RWPE1 (cell line): ENCODE data around the gene SNTB2.

Experiments
- CTCF ChIA-PET: fragments of 350-600 bp; sonication (Branson Sonifier 250); formaldehyde crosslinking; extraction: SDS; loops from one replicate; lab custom pipeline; 2021; lab: Yijun Ruan, JAX
- POLR2A ChIA-PET: fragments of 400-600 bp; formaldehyde crosslinking; extraction: SDS; loops from one replicate; lab custom pipeline; 2020; ENCODE audit warnings: antibody characterized with exemption; ENCODE audit not compliant: low non-redundant PET; lab: Yijun Ruan, JAX
- DNase-seq: peaks from one replicate; pipeline ENCODE4 v3.0.0; 2012; ENCODE audit warnings: low spot score
- H3K27ac ChIP-seq: fragments of 450-650 bp; 2 replicates; pipeline ENCODE4 v1.5.1; 2017
- TF ChIP-seq, protein P1 (sequence below): fragments of 450-650 bp; conservative IDR thresholded peaks from 2 replicates; pipeline ENCODE4 v1.5.1; 2017; ENCODE audit warnings: low read depth, mild to moderate bottlenecking

The SNTB2 gene

DNA sequence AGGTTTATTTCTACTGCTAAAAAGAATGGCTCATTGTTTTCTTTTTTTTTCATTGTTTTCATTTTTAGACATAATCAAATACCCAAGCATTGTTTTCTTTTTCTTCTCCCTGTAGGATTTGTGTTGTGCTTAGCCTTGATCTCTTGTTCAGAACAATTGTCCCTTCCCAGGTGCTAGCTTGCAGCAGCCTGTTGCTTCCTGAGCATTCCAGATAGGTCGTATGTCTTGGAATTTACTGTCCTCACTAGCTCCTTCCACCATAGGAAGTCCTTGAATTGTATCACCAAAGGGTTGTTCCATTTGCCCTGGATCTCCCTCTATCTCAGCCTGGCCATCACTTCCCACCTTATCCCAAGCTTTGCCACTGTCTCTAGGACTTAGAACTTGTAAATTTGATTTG lies 114.2 kb downstream of the SNTB2 start:
- POLR2A ChIA-PET = no interaction called here
- TF ChIP-seq, protein P1, sequence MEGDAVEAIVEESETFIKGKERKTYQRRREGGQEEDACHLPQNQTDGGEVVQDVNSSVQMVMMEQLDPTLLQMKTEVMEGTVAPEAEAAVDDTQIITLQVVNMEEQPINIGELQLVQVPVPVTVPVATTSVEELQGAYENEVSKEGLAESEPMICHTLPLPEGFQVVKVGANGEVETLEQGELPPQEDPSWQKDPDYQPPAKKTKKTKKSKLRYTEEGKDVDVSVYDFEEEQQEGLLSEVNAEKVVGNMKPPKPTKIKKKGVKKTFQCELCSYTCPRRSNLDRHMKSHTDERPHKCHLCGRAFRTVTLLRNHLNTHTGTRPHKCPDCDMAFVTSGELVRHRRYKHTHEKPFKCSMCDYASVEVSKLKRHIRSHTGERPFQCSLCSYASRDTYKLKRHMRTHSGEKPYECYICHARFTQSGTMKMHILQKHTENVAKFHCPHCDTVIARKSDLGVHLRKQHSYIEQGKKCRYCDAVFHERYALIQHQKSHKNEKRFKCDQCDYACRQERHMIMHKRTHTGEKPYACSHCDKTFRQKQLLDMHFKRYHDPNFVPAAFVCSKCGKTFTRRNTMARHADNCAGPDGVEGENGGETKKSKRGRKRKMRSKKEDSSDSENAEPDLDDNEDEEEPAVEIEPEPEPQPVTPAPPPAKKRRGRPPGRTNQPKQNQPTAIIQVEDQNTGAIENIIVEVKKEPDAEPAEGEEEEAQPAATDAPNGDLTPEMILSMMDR = no peak
- no peak overlapping the region for H3K27ac ChIP-seq
- no peak for DNase-seq
- CTCF ChIA-PET = interaction anchor here (0.5 to 0.6 kb wide), 2 partner anchors 58 to 1138 kb away, joined by 3 read pairs; no protein-coding TSS in a partner anchor

DNA sequence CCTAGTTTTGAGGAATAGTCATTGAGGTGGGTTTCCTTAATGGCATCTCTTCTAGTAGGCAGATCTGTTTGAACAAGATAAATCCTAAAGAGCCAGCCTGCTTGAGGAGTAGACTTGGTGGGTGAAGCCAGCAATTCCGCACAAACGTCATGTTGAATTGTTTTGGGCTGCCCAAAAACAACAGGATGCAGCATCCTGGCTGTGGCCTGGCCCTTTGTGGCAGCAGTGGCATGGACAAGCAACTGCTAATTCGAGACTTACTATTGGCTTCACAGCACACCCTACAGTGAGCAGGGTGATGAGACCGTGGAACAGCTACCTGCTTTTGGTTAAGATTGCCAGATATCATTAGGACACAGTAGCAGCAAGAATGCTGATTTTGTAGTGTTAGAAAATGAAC lies 114.9 kb downstream of the SNTB2 start:
- no peak for DNase-seq
- ChIA-PET CTCF (no interaction called here), POLR2A (no interaction called here)
- TF ChIP-seq, protein P1 = no peak
- no peak overlapping the region for H3K27ac ChIP-seq

DNA sequence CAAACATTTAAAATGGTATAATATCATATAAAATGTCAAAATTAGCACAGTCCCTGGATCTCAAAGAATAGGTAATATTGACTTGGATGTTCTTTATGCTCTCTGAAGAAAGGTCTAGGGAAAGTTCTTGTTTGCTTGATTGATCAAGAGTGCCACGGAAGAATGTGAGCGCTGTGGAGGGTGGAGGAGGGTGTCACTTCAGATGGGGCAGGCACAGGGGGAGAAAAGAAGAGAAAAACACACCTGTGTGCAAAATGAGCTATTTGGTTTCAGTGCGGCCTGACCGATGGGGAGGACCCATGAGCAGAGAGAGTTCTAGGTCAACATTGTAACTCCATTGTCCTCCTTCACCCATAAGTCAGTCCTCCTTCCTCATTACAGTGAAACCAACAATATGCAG lies 115.3 kb downstream of the SNTB2 start:
- no peak overlapping the region for H3K27ac ChIP-seq
- CTCF ChIA-PET = no interaction called here
- POLR2A ChIA-PET = no interaction called here
- DNase-seq = no peak
- TF ChIP-seq, protein P1 = no peak

DNA sequence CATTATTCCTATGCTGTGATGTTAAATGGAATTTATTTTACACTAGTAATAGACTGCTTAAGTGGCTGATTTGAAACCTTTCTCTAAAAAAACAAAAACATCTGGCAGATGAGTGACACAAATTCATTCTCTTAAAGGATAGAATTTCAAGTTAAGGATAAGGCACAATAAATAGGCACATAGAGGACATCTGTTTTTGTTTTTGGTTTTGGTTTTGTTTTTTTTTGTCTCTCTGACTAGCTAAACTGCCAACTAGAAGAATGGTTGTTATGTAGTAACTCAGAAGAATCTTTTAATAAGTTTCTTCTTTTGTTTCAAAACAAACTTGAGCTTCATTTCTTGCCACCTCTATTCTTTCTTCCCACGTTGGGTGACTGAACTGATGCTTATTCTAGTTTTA lies 119.1 kb downstream of the SNTB2 start:
- no peak for DNase-seq
- ChIA-PET CTCF (interaction anchor here (0.7 kb wide), 1 partner anchor 621 kb away, joined by 4 read pairs; no protein-coding TSS in a partner anchor), POLR2A (no interaction called here)
- H3K27ac ChIP-seq = no peak overlapping the region
- TF ChIP-seq, protein P1 = no peak

DNA sequence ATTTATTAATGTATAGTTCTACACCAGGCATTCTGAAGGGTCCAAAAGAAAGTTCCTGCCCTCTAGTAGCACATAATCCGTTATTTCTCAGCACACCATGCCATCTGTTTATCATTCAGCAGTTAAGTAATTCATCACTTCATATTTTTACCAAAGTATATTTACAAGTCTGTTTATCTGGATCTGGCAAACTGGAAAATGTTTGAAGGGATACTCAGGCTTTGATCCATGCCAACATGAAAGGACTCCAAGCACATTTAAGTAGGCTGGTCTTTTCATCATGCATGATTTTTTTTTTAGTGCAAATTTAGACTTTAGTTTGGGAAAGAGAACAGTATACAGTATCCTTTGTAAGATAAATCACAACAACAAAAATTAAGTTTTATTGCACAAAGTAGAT lies 120.1 kb downstream of the SNTB2 start:
- H3K27ac ChIP-seq = no peak overlapping the region
- ChIA-PET CTCF (no interaction called here), POLR2A (no interaction called here)
- TF ChIP-seq, protein P1 = no peak
- no peak for DNase-seq

DNA sequence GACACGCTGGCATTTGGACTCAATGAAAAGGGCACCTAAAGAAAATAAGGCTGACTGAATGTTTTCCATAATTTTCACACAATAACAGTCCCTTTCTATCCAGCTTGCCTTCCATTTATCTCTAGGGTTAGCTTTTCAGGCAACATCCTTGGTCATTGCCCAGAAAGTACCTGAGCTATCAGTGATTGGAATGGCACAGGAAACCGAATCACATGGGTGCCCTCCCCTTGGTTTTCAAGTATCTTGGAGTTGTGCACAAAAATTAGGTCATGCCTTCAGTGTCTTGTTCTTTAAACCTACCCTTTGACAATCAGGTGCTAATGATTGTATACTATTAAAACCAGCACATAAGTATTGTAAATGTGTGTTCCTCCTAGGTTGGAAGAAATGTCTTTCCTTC lies 120.9 kb downstream of the SNTB2 start:
- ChIA-PET CTCF (interaction anchor here (0.7 kb wide), 1 partner anchor 142 kb away, joined by 5 read pairs; no protein-coding TSS in a partner anchor), POLR2A (no interaction called here)
- TF ChIP-seq, protein P1 = no peak
- DNase-seq = no peak
- no peak overlapping the region for H3K27ac ChIP-seq

DNA sequence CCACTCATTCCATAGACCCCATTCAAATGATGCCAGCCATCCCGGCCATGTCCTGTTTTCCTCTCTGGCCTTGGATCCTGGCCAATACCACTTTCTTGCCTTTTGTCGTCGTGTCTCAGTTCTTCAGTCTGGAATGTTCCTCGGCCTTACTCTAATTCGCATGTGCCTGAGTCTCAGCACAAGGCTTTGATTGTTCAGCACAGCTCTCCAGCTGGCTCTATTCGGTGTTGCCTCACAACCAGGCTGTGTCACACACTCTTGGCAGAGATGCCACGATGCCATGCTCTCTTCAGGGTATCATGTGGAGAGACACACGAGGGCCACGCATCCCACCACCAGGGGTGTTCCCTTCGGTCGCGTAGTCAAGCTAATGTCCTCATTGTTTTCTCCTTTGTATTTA lies 122.4 kb downstream of the SNTB2 start:
- TF ChIP-seq, protein P1 = no peak
- ChIA-PET POLR2A (no interaction called here), CTCF (interaction anchor here (0.8 kb wide), 1 partner anchor 24 kb away, joined by 3 read pairs; no protein-coding TSS in a partner anchor)
- H3K27ac ChIP-seq = peak overlapping the region; percentile 6; the same call in 1 of the 2 replicates
- no peak for DNase-seq
